Measurements from ENCODE around the gene CACNA1C.

DNA sequence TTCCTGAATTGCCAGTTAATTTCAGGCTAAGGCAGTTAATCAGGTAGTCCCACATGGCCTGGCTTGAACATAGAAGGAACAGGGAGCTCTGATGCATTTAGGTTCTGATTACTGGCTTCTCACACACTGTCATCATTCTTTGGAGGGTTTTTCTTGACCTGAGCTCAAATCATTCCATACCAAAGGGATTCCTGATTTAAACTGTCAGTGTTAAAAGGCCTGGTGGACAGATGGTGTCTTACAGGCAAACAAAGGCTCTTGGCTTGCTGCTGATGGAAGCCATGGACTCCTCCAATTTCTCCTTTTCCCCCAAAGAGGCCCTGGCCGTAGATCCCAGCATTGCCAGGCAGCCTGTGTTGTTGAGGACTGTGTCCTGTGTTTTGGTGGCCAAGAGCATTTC lies 30.2 kb downstream of the CACNA1C start:
- TF ChIP-seq GATA2 (IDR thresholded peaks at IDR 0.05; ENCODE audit: low read depth, low read length), result no peak
- no peak for TF ChIP-seq GATA3 (IDR thresholded peaks at IDR 0.05; ENCODE audit: low read depth, low read length)
